HCT116 (cell line): ENCODE results near the gene PISD. TPM values are rescaled to one million over a fixed set of nuclear protein-coding genes. Genes with fewer than 3 reads are reported as not detected.
"Not testable (repeated sequence)": the region's sequence is repeated elsewhere in the genome, so short reads cannot be mapped to it uniquely, and the experiment has no call there.

ENCODE experiments used
- ATAC-seq: fragments of 200-7000 bp; cut with Tn5 transposase; 2 replicates; pipeline ENCODE4 v1.9.1; 2020; ENCODE audit warnings: mild to moderate bottlenecking, moderate library complexity
- BruUV-seq: library from RNA; stranded (reverse); fragments of 400-500 nt; replicated peaks from 2 replicates; lab custom pipeline; 2021; lab: Mats Ljungman, UMichigan
- CTCF ChIA-PET: fragments of 300-600 bp; sonication (Branson Sonifier 250); formaldehyde crosslinking; loops from one replicate; lab custom pipeline; 2021; ENCODE audit warnings: antibody characterized with exemption; lab: Charles Lee
- POLR2A ChIA-PET: fragments of 300-600, 350-600 bp; sonication (Branson Sonifier 250); formaldehyde crosslinking; loops from one replicate; lab custom pipeline; 2021; ENCODE audit warnings: antibody characterized with exemption; lab: Charles Lee
- RAD21 ChIA-PET, 2 experiments: fragments of 300-600 bp; sonication (Branson Sonifier 250); formaldehyde crosslinking; loops; one replicate each; lab custom pipeline; 2023; ENCODE audit warnings: low total read pairs in 2 of 2; ENCODE audit not compliant: uncharacterized antibody in 2 of 2, unreplicated experiment in 2 of 2, low non-redundant PET in 1 of 2; lab: Charles Lee
- DNase-seq: peaks from one replicate; pipeline ENCODE4 v3.0.0-alpha.2; 2010; ENCODE audit warnings: low read depth, low spot score
- H2AFZ ChIP-seq: fragments of 200-600 bp; shearing (Covaris generic), sonication (generic); 2 replicates; pipeline ENCODE4 v1.6.1; 2017; ENCODE audit warnings: low read depth, mixed run types, mixed read lengths, antibody characterized with exemption, low read length; ENCODE audit not compliant: poor library complexity, severe bottlenecking
- H3K27ac ChIP-seq: 2 replicates; pipeline ENCODE4 v1.5.1; 2012; ENCODE audit warnings: low read depth, low read length
- H3K27me3 ChIP-seq: fragments of 200-600 bp; sonication (generic); 2 replicates; pipeline ENCODE4 v1.6.1; 2016; ENCODE audit warnings: mixed run types, low read length, mixed read lengths; ENCODE audit not compliant: insufficient read depth
- H3K36me3 ChIP-seq, 2 experiments: fragments of 200-500 bp in 1 of 2; fragments of 200-600 bp in 1 of 2; sonication (Bioruptor generic) in 1 of 2; sonication (generic) in 1 of 2; 2 replicates each; pipeline versions ENCODE4 v1.5.1 to v1.6.1; 2014 to 2016; ENCODE audit warnings: low read length in 2 of 2, inconsistent platforms in 1 of 2, mixed read lengths in 1 of 2, mixed run types in 1 of 2; ENCODE audit not compliant: insufficient read depth in 2 of 2, control insufficient read depth in 1 of 2
- H3K4me1 ChIP-seq, 2 experiments: fragments of 200-600 bp in 1 of 2; sonication (generic) in 1 of 2; 2 replicates each; pipeline versions ENCODE4 v1.5.1 to v1.6.1; 2012 to 2017; ENCODE audit warnings: low read length in 2 of 2, inconsistent platforms in 1 of 2, mild to moderate bottlenecking in 1 of 2, mixed read lengths in 1 of 2, mixed run types in 1 of 2, moderate library complexity in 1 of 2; ENCODE audit not compliant: insufficient read depth in 2 of 2, control insufficient read depth in 1 of 2
- H3K4me2 ChIP-seq: fragments of 200-600 bp; sonication (generic); 2 replicates; pipeline ENCODE4 v1.6.1; 2017; ENCODE audit warnings: mixed run types, low read length, mixed read lengths
- H3K4me3 ChIP-seq, 2 experiments: fragments of 200-600 bp in 1 of 2; sonication (generic) in 1 of 2; replicated peaks in 1 of 2; 2 replicates each; pipeline ENCODE4 v1.5.1; 2011 to 2016; ENCODE audit warnings: low read length in 2 of 2, control low read depth in 1 of 2, low read depth in 1 of 2, mild to moderate bottlenecking in 1 of 2, mixed read lengths in 1 of 2, mixed run types in 1 of 2
- H3K79me2 ChIP-seq: fragments of 200-600 bp; sonication (generic); 2 replicates; pipeline ENCODE4 v1.6.1; 2017; ENCODE audit warnings: mild to moderate bottlenecking, mixed run types, low read length, moderate library complexity, mixed read lengths; ENCODE audit not compliant: insufficient read depth
- H3K9ac ChIP-seq: fragments of 200-600 bp; sonication (generic); 2 replicates; pipeline ENCODE4 v1.6.1; 2016; ENCODE audit warnings: low read length, mixed read lengths
- H3K9me2 ChIP-seq: fragments of 200-600 bp; sonication (generic), shearing (Covaris generic); 2 replicates; pipeline ENCODE4 v1.6.1; 2017; ENCODE audit warnings: mixed run types, mild to moderate bottlenecking, moderate library complexity; ENCODE audit not compliant: insufficient read depth
- H3K9me3 ChIP-seq, 2 experiments: fragments of 200-500 bp in 1 of 2; fragments of 200-600 bp in 1 of 2; sonication (Bioruptor generic) in 1 of 2; sonication (generic) in 1 of 2; 2 replicates each; pipeline ENCODE4 v1.6.1; 2014 to 2017; ENCODE audit warnings: low read length in 2 of 2, mixed read lengths in 2 of 2, inconsistent platforms in 1 of 2, low read depth in 1 of 2, mild to moderate bottlenecking in 1 of 2, mixed run types in 1 of 2, moderate library complexity in 1 of 2; ENCODE audit not compliant: control insufficient read depth in 1 of 2, insufficient read depth in 1 of 2
- H4K20me1 ChIP-seq: fragments of 200-600 bp; sonication (generic), shearing (Covaris generic); 2 replicates; pipeline ENCODE4 v1.6.1; 2017; ENCODE audit warnings: mixed run types, mild to moderate bottlenecking, moderate library complexity; ENCODE audit not compliant: insufficient read depth
- intact Hi-C: fragments of 100-400 bp; cut with micrococcal nuclease; formaldehyde crosslinking; loops from 2 replicates; pipeline ENCODE4 v1.10.0; 2022
- total RNA-seq: library from RNA; stranded (reverse); gene quantifications from one replicate; pipeline ENCODE4 v1.2.1, GENCODE V29; 2021; ENCODE audit not compliant: unreplicated experiment
- TF ChIP-seq, protein P1 (sequence below): IDR thresholded peaks from 2 replicates; pipeline ENCODE4 v1.6.1; 2012

The PISD gene
- total RNA-seq, 1 experiment from 2014 or later, result 47.1 TPM

DNA sequence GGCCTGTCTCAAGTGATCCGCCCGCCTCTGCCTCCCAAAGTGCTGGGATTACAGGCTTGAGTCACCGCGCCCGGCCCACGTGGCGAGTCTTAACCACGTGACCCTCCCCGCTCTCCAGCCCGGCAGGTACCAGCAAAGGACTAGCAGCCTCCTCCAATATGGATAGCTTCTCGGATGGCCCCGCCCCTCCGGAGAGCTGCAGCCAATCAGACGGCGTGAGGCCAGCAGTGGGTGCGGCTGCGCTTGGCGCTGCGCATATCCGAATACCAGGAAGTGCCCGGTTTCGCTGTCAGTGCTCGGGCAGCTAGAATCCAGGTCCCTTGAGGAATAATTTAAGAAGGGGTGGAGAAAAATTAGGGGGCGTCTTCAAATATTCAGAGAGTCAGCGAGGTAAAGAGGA, 14.7 kb upstream of the PISD start (continued):
- TF ChIP-seq, protein P1, sequence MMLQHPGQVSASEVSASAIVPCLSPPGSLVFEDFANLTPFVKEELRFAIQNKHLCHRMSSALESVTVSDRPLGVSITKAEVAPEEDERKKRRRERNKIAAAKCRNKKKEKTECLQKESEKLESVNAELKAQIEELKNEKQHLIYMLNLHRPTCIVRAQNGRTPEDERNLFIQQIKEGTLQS, result no peak

DNA sequence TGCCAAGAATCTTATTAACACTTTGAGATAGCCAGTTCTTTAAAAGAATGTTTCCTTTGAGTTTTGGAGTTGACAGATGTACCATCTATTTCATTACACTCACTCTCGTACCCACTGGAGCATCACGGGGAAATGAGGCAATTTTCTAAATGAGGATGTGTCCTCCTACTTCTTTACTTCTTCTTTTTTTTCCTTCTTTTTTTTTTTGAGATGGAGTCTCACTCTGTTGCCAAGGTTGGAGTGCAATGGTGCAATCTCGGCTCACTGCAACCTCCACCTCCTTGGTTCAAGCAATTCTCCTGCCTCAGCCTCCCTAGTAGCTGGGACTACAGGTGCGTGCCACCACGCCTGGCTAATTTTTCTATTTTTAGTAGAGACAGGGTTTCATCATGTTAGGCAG, 12.2 kb upstream of the PISD start:
- H3K9me3 ChIP-seq, intact Hi-C loops, H3K79me2 ChIP-seq, H3K9ac ChIP-seq, H3K9me2 ChIP-seq, H3K27me3 ChIP-seq, H3K27ac ChIP-seq, H3K4me2 ChIP-seq, H3K36me3 ChIP-seq, H2AFZ ChIP-seq, DNase-seq, H3K4me3 ChIP-seq, H4K20me1 ChIP-seq, BruUV-seq, ATAC-seq: not testable (repeated sequence)
- H3K4me1 ChIP-seq, result peaks cover 10 to 22% of the 10 kb centered on the region in 2 experiments
- ChIA-PET CTCF (interaction anchor here (2.3 kb wide), 1 partner anchor 9 kb away, joined by 10 read pairs; no protein-coding TSS in a partner anchor), POLR2A (interaction anchor here (1.0 kb wide), 1 partner anchor 12 kb away, joined by 3 read pairs; the partner anchor contains the start of gene PISD), RAD21 (interaction anchor here in 1 of 2 experiments (0.7 kb wide), 1 partner anchor 113 kb away, joined by 3 read pairs; no protein-coding TSS in a partner anchor)

DNA sequence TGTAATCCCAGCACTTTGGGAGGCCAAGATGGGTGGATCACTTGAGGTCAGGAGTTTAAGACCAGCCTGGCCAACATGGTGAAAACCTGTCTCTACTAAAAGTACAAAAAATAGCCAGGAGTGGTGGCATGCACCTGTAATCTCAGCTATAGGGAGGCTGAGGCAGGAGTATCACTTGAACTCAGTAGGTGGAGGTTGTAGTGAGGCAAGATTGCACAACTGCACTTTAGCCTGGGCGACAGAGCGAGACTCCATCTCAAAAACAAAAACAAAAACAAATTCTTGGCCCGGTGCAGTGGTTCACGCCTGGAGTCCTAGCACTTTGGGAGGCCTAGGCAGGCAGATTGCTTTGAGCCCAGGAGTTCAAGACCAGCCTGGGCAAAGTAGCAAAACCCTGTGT, 6.8 kb upstream of the PISD start:
- POLR2A ChIA-PET, H3K9me3 ChIP-seq, H3K4me3 ChIP-seq, H2AFZ ChIP-seq, RAD21 ChIA-PET, H3K4me2 ChIP-seq, ATAC-seq, DNase-seq, H4K20me1 ChIP-seq, H3K9ac ChIP-seq, H3K27ac ChIP-seq, H3K27me3 ChIP-seq, H3K9me2 ChIP-seq, BruUV-seq, H3K36me3 ChIP-seq, H3K79me2 ChIP-seq: not testable (repeated sequence)
- intact Hi-C loops, result loop anchor here (10.0 kb wide), 1 partner anchor 386 kb away; no protein-coding TSS in a partner anchor
- CTCF ChIA-PET, result interaction anchor here (0.7 to 3.2 kb wide), 2 partner anchors 291 to 302 kb away, joined by 3 to 22 read pairs; no protein-coding TSS in a partner anchor
- peaks cover 11 to 18% of the 10 kb centered on the region in 2 experiments for H3K4me1 ChIP-seq
